ENCODE measurements around the gene RPL35.

DNA sequence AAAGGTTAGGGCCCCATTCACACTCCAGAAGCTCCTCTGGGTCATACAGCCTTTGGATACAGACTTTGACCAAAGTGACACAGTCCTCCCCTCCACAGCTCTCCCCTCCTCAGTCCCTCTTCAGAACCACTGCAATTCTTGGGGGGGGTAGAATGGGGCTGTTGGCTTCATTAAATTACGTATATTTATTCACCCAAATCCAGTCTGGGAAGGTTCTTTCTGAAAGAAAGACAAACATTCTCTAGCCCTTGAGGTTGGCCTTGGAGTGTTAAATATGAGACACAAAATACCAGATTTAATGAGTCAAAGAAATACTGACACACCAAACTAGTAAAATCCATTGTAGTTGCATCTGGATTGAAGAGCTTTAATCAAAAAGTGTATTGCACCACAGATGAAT lies 16.3 kb upstream of the RPL35 start:
- TF ChIP-seq, protein P1, sequence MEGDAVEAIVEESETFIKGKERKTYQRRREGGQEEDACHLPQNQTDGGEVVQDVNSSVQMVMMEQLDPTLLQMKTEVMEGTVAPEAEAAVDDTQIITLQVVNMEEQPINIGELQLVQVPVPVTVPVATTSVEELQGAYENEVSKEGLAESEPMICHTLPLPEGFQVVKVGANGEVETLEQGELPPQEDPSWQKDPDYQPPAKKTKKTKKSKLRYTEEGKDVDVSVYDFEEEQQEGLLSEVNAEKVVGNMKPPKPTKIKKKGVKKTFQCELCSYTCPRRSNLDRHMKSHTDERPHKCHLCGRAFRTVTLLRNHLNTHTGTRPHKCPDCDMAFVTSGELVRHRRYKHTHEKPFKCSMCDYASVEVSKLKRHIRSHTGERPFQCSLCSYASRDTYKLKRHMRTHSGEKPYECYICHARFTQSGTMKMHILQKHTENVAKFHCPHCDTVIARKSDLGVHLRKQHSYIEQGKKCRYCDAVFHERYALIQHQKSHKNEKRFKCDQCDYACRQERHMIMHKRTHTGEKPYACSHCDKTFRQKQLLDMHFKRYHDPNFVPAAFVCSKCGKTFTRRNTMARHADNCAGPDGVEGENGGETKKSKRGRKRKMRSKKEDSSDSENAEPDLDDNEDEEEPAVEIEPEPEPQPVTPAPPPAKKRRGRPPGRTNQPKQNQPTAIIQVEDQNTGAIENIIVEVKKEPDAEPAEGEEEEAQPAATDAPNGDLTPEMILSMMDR (conservative IDR thresholded peaks at IDR 0.05; ENCODE audit: low read length), result no peak
- TF ChIP-seq EZH2phosphoT487 (IDR thresholded peaks at IDR 0.05; ENCODE audit: borderline replicate concordance), result no peak
